GM21825 (cell line): ENCODE data around the gene SMTN.
A peak's percentile ranks its signal among the peaks of the same experiment; 100 is the strongest.
"Not testable (repeated sequence)": the region's sequence is repeated elsewhere in the genome, so short reads cannot be mapped to it uniquely, and the experiment has no call there.

Experiments
- ATAC-seq: cut with Tn5 transposase; IDR thresholded peaks from one replicate; pipeline ENCODE4 v1.9.1; 2021; ENCODE audit warnings: mild to moderate bottlenecking, moderate library complexity; ENCODE audit not compliant: unreplicated experiment

Gene SMTN

DNA sequence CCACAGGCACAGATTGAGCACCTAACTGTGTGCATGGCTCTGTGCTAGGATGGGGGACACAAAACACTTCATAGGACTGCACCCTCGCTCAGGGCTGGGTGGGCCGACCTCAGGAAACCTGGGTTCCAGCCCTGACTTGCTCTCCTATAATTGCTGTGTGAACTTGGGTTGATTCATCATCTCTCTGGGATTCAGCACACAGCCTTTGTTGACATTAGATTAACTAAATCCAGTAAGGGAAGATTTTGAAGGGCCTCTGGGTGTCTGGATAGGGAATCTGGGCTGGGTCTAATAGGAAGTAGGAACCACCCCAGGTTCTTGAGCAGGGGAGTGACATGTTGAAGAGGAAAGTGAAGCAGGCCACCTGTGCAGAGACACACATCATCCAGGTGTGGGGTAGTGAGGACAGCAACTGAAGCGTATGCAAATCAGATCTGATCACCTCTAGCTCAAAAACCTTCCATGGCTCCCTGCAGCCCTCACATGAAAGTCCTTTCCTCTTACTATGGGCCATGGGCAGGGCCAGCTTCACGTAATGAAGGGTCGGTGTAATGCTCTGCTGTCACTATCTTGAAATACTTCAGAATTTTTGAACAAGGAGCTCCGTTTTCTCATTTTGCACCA, 11.3 kb upstream of the SMTN start:
- not testable (repeated sequence) for ATAC-seq

DNA sequence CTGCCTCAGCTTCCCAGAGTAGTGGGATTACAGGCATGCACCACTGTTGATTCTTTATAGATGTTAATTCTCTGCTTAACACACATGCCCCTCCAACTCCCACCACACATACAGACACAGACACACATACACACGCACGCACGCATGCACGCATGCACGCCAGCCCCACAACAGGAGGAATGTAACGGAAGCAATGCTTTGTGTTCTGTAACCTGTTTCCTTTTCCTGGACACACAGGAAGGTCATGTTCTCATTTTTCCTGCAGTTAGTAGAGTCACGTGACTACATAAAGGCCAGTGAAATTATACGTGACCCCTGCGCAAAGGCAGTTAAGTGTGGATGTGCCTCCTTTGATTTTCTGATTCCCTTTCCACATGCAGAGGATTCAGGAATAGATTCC, 8.0 kb upstream of the SMTN start:
- ATAC-seq, result not testable (repeated sequence)

DNA sequence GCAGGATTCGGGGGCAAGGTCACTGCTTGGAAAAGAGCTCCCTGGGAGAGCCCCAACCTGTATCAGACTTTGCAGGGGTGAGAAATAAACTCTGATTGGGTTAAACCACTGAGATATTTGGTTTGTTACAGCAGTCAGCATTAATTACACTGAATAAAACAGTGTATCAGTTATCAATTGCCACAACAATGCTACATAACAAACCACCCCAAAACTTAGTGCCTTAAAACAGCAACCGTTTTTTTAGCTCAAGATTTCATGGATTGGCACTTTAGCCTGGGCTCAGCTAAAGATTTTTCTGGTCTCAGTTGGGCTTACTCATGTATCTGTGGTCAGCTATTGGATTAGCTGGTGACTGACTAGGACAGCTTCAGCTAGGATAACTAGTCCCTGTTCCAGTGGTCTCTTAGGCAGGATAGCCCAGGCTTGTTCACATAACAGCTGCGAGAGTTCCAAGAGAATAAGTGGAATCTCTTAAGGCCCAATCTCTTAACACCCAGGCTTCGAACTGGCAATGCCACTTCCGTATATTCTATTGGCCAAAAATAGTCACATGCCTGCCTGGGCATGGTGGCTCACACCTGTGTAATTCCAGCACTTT, 7.5 kb upstream of the SMTN start:
- ATAC-seq, result not testable (repeated sequence)

DNA sequence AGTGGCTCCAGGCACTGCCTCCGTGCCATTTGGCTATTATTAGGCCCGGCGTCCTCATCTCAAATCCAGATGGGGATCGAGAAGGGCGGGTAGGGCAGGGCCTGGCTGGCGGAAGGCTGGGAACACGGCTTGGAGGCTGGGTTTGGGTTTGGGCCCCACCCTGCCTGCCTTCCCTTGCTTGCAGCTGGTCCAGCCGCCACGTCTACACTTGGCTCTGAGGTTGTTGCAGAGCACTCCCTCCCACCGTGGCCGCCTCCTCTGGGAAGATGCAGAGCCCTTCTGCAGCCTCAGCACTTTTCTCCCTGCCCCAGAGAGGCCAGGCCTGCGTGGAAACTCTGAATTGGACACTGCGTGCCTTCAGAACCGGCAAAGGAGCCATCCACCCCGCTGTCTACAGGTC, 5.2 kb upstream of the SMTN start:
- no peak for ATAC-seq

DNA sequence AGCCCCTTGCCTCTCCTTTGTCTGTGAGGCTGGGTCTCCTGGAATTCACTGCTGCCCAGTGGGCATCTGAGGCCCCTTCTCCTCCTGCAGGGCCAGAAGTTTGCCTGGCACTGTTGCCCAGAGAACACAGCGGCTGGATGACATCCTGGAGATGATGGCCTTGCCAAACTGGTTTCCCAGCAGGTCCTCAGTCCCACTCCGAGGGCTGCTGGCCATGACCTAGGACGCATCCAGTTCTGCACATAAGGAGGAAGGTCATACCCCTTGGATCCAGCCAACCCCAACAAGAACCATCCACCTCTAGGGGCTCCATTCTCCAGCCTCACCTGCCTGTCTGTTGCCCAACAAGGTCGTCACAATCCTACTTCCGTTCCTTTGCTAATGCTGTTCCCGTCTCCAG, 3.4 kb upstream of the SMTN start:
- no peak for ATAC-seq

DNA sequence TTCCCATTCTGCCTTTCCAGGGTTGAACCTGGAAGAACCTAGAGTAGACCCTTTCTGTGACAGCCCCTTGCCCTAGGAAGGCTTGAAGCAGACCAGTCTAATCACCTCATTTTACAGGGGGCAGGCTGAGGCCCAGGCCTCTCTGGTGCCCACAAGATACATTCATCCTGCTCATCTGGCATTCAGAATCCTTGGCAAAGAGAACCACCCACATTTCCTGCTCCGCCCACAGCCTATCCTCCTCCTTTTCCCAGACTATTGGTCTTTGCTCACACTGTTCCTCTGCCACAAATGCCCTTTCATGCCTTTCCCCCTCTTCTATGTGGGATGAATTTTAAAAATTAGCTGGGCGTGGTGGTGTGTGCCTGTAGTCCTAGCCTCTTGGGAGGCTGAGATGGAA, 2.7 kb upstream of the SMTN start:
- not testable (repeated sequence) for ATAC-seq

DNA sequence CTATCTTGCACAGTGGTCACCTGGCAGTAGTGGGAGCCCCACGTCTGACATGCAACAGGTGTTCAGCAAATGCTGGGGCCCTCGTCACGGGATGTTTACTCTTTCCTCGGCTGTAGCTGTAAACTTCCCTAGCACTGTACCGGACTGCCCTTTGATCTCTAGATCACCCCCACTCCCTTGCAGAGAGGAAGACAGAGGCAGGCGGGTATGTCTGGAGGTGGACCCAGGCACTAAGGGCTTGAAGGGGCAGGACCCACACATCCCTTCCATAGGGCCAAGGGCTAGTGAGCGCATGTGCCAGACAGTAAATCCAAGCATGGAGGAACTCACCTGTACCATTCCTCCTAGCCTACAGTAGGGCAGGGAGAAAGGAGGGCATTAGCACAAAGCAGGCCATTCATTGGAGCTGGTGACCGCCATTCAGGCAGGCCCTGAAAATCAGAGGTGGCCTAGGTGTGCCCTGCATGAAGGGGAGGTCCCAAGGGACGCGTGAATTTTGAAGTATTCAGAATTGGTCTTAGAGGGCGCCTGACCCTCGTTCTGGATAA, 1.9 kb upstream of the SMTN start:
- no peak for ATAC-seq

DNA sequence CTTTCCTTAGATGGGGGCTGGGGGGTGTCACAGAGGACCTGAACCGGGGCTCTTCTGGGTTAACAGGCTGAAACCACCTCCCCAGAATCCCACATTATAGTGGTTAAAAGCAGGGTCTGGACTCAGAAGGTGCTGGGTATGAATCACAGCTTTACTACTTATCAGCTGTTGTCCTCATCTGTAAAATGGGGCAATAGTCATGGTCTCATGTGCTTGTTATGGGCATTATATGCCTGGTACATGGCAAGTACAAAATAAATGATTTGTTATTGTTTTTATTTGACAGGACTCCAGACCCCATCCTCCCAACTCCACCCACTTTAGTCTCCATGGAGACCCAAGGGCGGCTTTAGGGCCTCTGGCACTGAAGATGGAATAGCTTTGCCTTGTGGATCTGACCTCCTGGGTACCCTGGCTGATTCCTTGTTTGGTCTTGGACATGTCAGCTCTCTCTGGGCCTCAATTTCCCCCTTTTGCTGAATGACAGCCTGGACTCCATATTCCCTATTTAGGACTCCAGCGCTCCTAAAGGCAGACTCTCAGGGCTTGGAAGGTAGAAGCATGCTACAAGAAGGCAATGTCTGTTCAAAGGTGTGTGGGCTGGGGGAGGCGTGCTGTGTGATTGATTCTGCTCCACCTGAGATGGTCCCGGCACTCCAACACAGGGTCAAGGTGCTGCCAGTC, 812 bp upstream of the SMTN start:
- no peak for ATAC-seq

DNA sequence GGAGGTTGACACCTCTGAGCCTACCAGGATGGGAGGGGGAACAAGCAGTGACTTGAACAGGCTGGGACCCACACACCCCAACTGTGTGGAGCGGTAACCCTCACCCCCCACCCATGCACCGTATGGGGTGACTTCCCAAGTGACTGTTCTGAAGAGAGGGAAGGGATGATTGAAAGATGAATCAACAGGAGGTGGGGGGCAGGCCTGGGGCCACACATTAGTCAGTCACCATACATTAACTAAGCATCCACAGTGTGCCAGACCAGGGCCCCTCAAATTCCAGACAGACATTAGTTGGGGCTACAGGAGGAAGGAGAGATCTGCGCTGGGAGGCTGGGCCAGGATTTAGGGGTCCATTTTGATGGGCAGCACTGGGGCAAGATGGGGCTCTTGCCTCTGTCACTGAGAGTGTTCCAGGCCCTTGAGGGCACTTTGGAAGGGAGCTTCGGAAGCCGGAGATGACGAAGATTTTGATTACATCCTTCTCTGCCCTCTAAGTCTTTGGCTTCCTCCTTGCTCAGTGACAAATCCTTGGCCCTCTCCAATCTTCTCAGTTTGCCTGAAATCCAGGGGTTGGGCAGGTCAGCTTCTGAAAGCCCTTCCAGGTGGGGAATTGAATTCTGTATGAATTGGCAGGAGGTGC, 966 bp downstream of the SMTN start:
- no peak for ATAC-seq

DNA sequence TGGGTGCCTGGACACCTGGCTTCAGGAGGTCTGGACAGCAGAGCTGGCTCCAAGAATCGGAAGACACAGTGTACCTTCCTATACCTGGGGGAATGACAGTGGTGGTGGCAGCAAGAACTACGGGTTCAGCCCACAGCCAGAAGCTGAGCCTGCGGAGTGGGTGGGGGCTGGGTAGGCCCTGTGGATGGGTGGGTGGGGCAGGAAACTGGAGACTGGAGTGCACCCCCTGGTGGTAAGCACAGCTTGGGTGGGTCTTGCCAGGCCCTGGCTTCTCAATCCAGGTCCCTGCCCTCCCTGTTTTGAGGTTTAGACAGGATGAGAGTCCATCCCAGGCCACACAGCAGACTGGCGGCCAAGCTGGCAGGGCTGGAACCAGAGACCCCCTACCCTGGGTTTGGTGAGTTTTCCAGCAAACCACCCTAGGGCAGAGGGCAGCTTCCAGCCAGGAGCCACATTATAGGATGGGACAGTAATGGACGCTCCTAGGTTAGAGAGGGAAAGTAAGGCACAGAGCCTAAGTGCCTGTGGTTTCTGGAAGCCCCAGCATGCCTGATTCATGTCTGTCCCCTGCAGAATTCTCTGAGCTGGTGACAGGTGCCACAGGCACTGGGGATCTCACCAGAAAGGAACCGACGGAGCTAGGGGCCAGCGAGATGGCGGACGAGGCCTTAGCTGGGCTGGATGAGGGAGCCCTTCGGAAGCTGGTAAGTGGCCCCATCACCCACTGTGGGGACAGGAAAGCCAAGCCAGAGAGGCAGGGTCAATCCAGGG, 1.7 kb downstream of the SMTN start:
- ATAC-seq, result no peak

DNA sequence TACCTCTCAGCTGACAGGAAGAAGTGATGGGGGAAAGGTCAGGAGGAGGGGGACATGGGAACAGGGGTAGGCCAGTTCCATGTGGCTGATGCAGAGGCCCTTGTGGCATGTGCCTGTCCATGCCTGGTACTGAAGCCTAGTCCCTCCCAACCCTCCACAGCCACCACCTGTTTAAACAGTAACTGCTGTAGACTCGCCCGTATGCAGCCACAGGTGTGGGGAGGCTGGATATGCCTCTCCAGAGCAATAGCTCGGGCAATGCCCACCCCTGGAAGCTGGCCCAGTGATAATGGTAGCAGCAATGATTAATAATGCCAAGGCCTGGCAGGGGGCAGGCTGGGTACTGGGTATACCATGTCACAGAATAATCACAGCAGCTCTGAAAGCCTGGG, 2.3 kb downstream of the SMTN start:
- ATAC-seq, result no peak

DNA sequence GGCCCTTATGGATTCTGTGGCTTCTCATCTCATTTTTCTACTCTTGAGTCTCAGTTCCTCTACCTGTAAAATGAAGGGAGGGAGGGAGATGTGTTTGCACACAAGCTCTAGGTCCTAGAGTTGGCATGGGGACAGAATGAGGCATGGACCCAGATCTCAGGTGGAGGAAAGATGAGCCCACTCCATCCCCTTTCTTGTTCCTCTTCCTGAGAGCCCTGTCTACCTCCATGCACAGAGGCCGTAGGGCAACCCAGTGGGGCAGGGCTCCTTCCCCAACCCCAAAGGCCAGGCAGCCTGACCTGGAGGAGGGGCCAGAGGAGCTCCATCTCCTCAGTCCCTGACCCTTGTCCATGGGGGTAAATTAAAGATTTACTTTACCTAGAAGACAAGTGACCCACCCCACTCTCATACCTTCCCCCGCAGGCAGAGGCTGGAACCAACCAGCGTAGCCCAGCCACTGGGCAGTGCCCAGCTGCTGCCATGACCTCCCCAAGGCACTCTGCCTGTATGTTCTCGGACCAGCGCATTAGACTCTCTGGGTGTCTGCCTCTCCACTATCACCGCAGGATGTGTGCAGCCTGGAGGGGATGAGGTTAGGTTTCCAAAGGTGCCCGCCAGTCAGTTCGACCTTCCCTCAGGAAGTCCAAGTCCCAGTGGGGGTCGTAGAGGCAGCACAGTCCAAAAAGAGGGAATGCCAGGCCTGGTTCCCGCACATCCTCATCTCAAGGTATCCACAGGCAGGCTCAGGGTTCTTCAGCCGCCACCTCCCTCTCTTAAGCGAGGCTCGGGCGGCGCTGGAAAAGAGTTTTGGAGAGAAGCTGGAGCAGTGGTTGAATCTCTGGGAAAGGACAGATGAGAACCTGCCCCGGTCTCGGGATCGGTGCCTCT, 3.0 kb downstream of the SMTN start:
- ATAC-seq, result no peak

DNA sequence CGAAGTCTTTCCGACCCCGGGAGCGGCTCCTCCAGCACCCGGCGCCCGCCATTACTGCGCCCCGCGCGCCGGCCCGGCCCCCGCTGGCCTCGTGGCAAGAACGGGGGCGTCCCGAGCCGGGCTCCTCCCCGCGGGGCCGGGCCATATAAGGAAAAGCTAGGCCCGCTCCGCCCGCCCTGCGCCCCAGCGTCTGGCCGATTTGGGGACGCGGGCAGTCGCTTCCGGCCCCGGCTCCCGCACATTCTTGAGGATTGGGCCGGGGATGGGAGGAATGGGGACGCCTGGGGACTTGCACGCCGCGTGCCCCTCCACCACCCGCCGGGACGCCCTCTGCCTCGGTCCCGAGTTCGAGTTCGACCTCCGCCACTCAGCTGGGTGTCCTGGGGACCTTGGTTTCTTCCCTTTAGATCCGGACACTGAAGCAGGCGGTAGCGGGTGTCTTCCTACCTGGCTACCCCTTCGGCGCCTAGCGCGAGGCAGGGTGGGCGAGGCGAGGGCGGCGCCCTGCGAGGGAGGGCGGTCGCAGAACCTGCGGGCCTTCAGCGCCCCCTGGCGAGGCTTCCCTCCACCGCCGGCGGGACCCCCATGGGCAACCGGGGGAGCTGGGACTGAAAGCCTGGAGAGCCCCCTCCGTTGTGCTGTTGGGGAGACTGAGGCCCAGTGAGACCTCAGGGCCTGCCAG, 3.8 kb downstream of the SMTN start:
- ATAC-seq, result peak; percentile 58

DNA sequence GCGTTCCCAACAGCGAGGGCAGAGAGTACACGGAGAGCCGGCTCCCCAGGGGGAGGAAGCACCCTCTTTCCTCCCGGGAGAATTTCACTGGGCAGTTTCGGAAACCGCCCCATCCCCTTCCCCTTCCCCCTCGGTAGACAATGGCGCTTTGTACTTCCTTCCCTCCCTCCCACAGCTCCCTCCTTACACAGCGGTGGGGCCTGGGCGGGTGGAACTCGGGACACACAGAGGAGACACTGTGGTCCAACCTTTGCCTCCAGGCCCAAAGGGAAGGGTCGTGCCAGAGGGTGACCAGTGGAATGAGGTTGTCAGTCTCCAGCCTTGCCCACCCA, 4.3 kb downstream of the SMTN start:
- ATAC-seq, result no peak

DNA sequence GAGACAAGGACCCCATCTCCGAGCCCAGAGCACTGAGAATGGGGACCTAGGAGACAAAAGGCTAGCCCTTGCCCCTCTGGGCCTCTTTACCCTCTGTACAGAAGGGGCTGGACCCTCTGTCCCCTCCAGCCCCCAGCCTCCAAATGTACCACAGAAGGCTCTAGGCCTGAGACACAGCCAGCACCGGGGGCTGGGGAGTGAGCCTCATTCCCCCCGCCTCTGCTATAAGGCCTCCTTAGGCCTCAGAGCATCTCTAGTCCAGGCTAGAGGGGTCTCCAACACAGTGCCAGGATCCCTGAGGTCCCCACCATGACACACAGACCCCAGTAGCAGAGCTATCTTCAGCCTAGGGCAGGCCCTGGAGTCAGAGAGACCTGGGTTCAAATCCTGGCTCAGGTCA, 4.8 kb downstream of the SMTN start:
- ATAC-seq, result no peak

DNA sequence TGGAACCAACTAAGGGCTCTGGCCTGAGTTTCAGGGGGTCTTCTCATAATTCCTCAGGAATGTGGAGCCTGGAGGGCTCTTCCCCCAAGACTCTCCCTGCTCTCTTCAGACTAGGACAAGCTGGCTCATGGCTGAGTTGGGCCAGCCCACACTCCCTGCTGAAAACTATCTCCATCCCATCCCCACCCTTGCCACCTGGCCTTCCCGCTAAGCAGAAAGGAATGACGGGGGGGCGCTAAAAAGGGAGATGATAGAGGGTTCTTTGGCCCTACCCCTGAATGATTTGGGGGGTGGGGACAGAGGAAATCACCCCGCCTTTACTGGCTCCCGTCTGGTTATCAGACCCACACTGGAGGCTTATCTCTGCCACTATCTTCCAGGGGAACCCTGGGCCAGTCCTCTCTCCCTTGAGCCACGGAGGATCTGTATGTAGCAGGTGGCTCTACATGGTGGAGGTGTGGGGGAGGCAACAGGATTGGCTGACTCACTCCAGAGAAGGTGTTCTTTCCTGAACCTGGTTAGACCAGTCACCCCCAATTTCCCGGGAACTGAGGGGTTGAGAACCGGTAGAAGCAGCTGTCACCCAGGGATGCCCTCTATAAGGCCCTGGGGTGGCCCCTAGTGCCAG, 5.7 kb downstream of the SMTN start:
- ATAC-seq, result no peak

DNA sequence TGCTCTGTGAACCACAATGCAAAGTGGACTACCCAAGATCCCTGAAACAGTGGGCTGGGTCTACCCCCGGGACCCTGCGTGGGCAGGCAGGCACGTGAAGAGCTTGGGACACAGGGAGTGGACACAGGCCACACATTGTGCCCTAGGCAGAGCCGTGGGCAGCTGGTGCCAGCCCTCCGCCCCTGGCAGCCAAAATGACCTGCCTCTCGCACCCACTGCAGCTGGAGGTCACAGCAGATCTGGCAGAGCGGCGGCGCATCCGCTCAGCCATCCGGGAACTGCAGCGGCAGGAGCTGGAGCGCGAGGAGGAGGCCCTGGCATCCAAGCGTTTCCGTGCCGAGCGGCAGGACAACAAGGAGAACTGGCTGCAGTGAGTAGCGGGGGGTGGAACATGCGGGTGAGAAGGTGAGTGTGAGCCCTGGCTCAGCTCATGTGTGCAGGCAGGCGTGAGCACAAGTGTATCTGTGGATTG, 6.7 kb downstream of the SMTN start:
- no peak for ATAC-seq

DNA sequence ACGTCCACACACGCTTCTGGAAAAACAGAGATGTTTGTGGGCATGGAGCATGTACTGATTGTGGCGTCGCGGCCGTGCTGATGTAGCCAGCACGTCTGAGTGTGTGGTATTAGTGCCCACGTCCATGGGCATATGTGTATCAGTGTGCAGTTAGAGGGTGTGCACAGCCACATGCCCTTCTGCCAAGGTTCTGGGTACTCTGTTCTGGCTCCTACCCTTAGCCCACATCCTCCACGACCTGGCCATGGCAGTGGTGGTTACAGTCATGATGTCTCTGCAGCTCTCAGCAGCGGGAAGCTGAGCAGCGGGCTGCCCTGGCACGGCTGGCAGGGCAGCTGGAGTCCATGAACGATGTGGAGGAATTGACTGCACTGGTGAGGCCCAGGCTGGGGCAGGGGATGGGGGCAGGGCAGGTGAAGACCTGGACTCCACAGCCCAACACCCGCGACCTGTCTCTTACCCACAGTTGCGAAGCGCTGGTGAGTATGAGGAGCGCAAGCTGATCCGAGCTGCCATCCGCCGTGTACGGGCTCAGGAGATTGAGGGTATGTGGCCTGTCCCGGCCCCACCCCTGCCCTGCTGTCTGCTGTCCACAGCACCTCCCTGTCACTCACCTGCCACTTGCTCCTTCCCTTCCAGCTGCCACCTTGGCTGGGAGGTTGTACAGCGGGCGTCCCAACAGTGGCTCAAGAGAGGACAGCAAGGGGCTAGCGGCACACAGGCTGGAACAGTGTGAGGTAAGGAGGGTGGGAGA, 7.3 kb downstream of the SMTN start:
- ATAC-seq, result no peak
